ENCODE results near the gene DISC1. TPM values are rescaled to one million over a fixed set of nuclear protein-coding genes. Genes with fewer than 3 reads are reported as not detected.

DISC1 gene
- polyA plus RNA-seq, 3 donors = 5.5 to 14.7 (median 5.8) TPM

DNA sequence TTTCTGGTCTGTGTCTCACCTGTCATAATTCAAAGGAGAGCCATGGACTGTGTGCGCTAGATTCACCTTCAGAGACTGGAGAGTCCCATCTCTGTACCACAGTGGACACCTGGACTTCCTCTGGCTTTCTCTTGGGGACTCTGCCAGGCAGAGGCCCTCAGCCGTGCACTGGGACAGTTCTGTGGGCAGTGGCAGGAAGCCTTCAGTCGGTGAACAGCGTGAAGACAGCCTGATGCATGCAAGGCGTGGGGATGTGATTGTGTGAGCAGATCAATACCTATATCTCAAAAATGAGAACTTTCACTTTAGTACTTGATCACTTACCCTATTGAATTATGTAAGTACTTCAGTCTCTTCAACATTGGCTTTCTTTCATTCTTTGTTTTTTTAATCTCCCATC is 245.3 kb downstream of the DISC1 start:
- intact Hi-C loops (cut with micrococcal nuclease) = loop anchor here in 1 of 2 donors (5.0 kb wide), 1 partner anchor 1370 kb away; no protein-coding TSS in a partner anchor
- H3K27ac Mint-ChIP-seq = peak overlapping the region in 4 of 7 donors; percentile 4 to 75 (median 50)
- H3K36me3 Mint-ChIP-seq = peaks cover 39 to 52% of the 10 kb centered on the region in 2 donors

DNA sequence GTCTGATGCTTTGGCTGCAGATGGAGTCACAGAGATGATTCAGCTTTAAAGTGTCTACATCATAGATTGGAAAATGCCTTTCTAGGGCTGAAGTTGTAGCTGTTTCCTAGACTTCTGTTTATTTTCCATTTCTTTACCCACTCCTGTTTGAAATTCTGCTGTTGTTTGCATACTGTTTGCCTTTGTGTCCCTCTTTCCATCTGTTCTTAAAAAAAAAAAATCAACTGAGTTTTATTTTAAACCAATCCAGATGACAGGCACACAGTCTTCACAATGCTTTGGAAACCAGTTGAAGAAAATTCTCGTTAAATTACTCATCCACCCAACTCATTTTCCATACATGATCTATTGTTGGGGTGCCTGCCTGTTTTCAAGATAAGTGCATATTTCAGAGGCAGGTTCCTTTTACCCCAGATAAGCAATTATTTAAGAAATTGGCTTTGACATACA is 245.9 kb downstream of the DISC1 start:
- peaks cover 38 to 52% of the 10 kb centered on the region in 2 donors for H3K36me3 Mint-ChIP-seq
- Histone ChIP-seq H3K9me3 (replicated peaks in 1 of 2; ENCODE audit: control insufficient read depth in 1 of 2, insufficient read depth in 1 of 2, low read length in 2 of 2) (peaks cover 12 to 23% of the 10 kb centered on the region in 2 donors), H3K9ac (ENCODE audit: insufficient read depth, low read length, poor library complexity, severe bottlenecking) (no peak overlapping the region), H3K36me3 (replicated peaks in 1 of 2; ENCODE audit: control insufficient read depth in 1 of 2, insufficient read depth in 2 of 2, low read length in 2 of 2) (peaks cover 13 to 52% of the 10 kb centered on the region in 2 donors), H3K79me2 (ENCODE audit: insufficient read depth, low read length) (peaks cover 9% of the 10 kb centered on the region), H3K4me3 (replicated peaks in 1 of 3; ENCODE audit: low read depth in 2 of 3, low read length in 3 of 3) (no peak overlapping the region), H3K4me2 (replicated peaks; ENCODE audit: extremely low read depth, low read length, poor library complexity, severe bottlenecking) (no peak overlapping the region), H2AFZ (ENCODE audit: insufficient read depth, low read depth, low read length, poor library complexity, severe bottlenecking) (no peak overlapping the region), H4K20me1 (ENCODE audit: insufficient read depth, low read length) (peaks cover 30% of the 10 kb centered on the region), H3K27ac (ENCODE audit: low read depth in 1 of 2, low read length in 2 of 2) (no peak overlapping the region), H3K27me3 (ENCODE audit: control insufficient read depth in 2 of 2, insufficient read depth in 2 of 2, low read length in 2 of 2) (no peaks in the 10 kb centered on the region), H3K4me1 (ENCODE audit: control insufficient read depth in 1 of 2, insufficient read depth in 2 of 2, low read length in 2 of 2) (peaks cover 11 to 14% of the 10 kb centered on the region in 2 donors)
- H3K9me3 Mint-ChIP-seq = peaks cover 12 to 21% (median 16%) of the 10 kb centered on the region in 7 donors
- H3K27me3 Mint-ChIP-seq (ENCODE audit: low read depth in 3 of 3) = no peaks in the 10 kb centered on the region
- H3K4me3 Mint-ChIP-seq = no peak overlapping the region
- H3K27ac Mint-ChIP-seq = no peak overlapping the region
- intact Hi-C loops (cut with micrococcal nuclease) = loop anchor here in 1 of 2 donors (5.0 kb wide), 1 partner anchor 1370 kb away; no protein-coding TSS in a partner anchor
- peaks cover 22% of the 10 kb centered on the region for H3K4me1 Mint-ChIP-seq
- DNase-seq = no peak
- WGBS (ENCODE audit: insufficient coverage) = no CpG with 5 or more reads among the region's 1 CpG
- TF ChIP-seq, protein P1, sequence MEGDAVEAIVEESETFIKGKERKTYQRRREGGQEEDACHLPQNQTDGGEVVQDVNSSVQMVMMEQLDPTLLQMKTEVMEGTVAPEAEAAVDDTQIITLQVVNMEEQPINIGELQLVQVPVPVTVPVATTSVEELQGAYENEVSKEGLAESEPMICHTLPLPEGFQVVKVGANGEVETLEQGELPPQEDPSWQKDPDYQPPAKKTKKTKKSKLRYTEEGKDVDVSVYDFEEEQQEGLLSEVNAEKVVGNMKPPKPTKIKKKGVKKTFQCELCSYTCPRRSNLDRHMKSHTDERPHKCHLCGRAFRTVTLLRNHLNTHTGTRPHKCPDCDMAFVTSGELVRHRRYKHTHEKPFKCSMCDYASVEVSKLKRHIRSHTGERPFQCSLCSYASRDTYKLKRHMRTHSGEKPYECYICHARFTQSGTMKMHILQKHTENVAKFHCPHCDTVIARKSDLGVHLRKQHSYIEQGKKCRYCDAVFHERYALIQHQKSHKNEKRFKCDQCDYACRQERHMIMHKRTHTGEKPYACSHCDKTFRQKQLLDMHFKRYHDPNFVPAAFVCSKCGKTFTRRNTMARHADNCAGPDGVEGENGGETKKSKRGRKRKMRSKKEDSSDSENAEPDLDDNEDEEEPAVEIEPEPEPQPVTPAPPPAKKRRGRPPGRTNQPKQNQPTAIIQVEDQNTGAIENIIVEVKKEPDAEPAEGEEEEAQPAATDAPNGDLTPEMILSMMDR (IDR thresholded peaks at IDR 0.05) = no peak

More for the DNA sequence above, 245.3 kb downstream of the DISC1 start:
- peaks cover 23% of the 10 kb centered on the region for H3K4me1 Mint-ChIP-seq
- Histone ChIP-seq H3K4me2 (replicated peaks; ENCODE audit: extremely low read depth, low read length, poor library complexity, severe bottlenecking) (no peak overlapping the region), H4K20me1 (ENCODE audit: insufficient read depth, low read length) (peaks cover 36% of the 10 kb centered on the region), H2AFZ (ENCODE audit: insufficient read depth, low read depth, low read length, poor library complexity, severe bottlenecking) (no peak overlapping the region), H3K36me3 (replicated peaks in 1 of 2; ENCODE audit: control insufficient read depth in 1 of 2, insufficient read depth in 2 of 2, low read length in 2 of 2) (peaks cover 13 to 47% of the 10 kb centered on the region in 2 donors), H3K27ac (ENCODE audit: low read depth in 1 of 2, low read length in 2 of 2) (no peak overlapping the region), H3K79me2 (ENCODE audit: insufficient read depth, low read length) (peaks cover 9% of the 10 kb centered on the region), H3K4me1 (ENCODE audit: control insufficient read depth in 1 of 2, insufficient read depth in 2 of 2, low read length in 2 of 2) (peaks cover 11 to 14% of the 10 kb centered on the region in 2 donors), H3K4me3 (replicated peaks in 1 of 3; ENCODE audit: low read depth in 2 of 3, low read length in 3 of 3) (no peak overlapping the region), H3K9ac (ENCODE audit: insufficient read depth, low read length, poor library complexity, severe bottlenecking) (no peak overlapping the region), H3K27me3 (ENCODE audit: control insufficient read depth in 2 of 2, insufficient read depth in 2 of 2, low read length in 2 of 2) (no peaks in the 10 kb centered on the region), H3K9me3 (replicated peaks in 1 of 2; ENCODE audit: control insufficient read depth in 1 of 2, insufficient read depth in 1 of 2, low read length in 2 of 2) (peaks cover 12 to 23% of the 10 kb centered on the region in 2 donors)
- WGBS (ENCODE audit: insufficient coverage) = 100% methylated on average over 1 of the region's 5 CpGs
- H3K4me3 Mint-ChIP-seq = no peak overlapping the region
- H3K27me3 Mint-ChIP-seq (ENCODE audit: low read depth in 3 of 3) = no peaks in the 10 kb centered on the region
- peaks cover 12 to 21% (median 16%) of the 10 kb centered on the region in 7 donors for H3K9me3 Mint-ChIP-seq
- TF ChIP-seq, protein P1 (IDR thresholded peaks at IDR 0.05) = no peak
- DNase-seq = no peak

Data from CD14-positive monocyte (primary cell).